Caco-2 (cell line): ENCODE measurements around the gene IL17RC. TPM values are rescaled to one million over a fixed set of nuclear protein-coding genes. Genes with fewer than 3 reads are reported as not detected.
"Not testable (repeated sequence)": the region's sequence is repeated elsewhere in the genome, so short reads cannot be mapped to it uniquely, and the experiment has no call there.

ENCODE experiments used
- BruUV-seq: library from RNA; stranded (reverse); fragments of 400-500 nt; replicated peaks from 2 replicates; lab custom pipeline; 2021; lab: Mats Ljungman, UMichigan
- CTCF ChIA-PET: fragments of 300-600 bp; sonication (Branson Sonifier 250); formaldehyde crosslinking; loops from one replicate; lab custom pipeline; 2022; ENCODE audit warnings: antibody characterized with exemption; lab: Charles Lee
- POLR2A ChIA-PET: fragments of 300-600 bp; sonication (Branson Sonifier 250); formaldehyde crosslinking; loops from one replicate; lab custom pipeline; 2022; ENCODE audit warnings: antibody characterized with exemption; lab: Charles Lee
- DNase-seq, 2 experiments: peaks; one replicate each; pipeline versions ENCODE4 v3.0.0 to v3.0.0-alpha.2; 2020 to 2022
- H3K27me3 ChIP-seq: replicated peaks from 2 replicates; pipeline ENCODE4 v1.6.0; 2011; ENCODE audit warnings: low read length; ENCODE audit not compliant: control insufficient read depth, insufficient read depth
- H3K36me3 ChIP-seq: 2 replicates; pipeline ENCODE4 v1.5.1; 2011; ENCODE audit warnings: low read length; ENCODE audit not compliant: control insufficient read depth, insufficient read depth
- H3K4me1 ChIP-seq: fragments of 250-450 bp; sonication (Bioruptor Pico); 2 replicates; pipeline ENCODE4 v1.5.1; 2020; ENCODE audit warnings: mild to moderate bottlenecking
- H3K4me3 ChIP-seq: 2 replicates; pipeline ENCODE4 v1.5.1; 2011; ENCODE audit warnings: low read depth, mild to moderate bottlenecking, control low read depth, low read length
- H3K9me3 ChIP-seq: fragments of 250-450 bp; sonication (Bioruptor Pico); 2 replicates; pipeline ENCODE4 v1.5.1; 2020; ENCODE audit warnings: mild to moderate bottlenecking, moderate library complexity
- H3K27ac Mint-ChIP-seq: one replicate; pipeline ENCODE4 v1.8.0; 2022; ENCODE audit warnings: mixed read lengths; ENCODE audit not compliant: unreplicated experiment
- H3K27me3 Mint-ChIP-seq: one replicate; pipeline ENCODE4 v1.8.0; 2022; ENCODE audit warnings: mixed read lengths; ENCODE audit not compliant: insufficient read depth, unreplicated experiment
- H3K36me3 Mint-ChIP-seq: one replicate; pipeline ENCODE4 v1.8.0; 2022; ENCODE audit warnings: mild to moderate bottlenecking, mixed read lengths; ENCODE audit not compliant: insufficient read depth, unreplicated experiment
- H3K4me1 Mint-ChIP-seq: one replicate; pipeline ENCODE4 v1.8.0; 2022; ENCODE audit warnings: low read depth, mixed read lengths; ENCODE audit not compliant: unreplicated experiment
- H3K4me3 Mint-ChIP-seq: one replicate; pipeline ENCODE4 v1.8.0; 2022; ENCODE audit warnings: mild to moderate bottlenecking, moderate library complexity, mixed read lengths; ENCODE audit not compliant: unreplicated experiment
- H3K9me3 Mint-ChIP-seq: one replicate; pipeline ENCODE4 v1.8.0; 2022; ENCODE audit warnings: mixed read lengths; ENCODE audit not compliant: unreplicated experiment
- CTCF ChIP-seq, 2 experiments: fragments of 200-600 bp in 1 of 2; IDR thresholded peaks; 1 replicate in 1 of 2; 2 replicates in 1 of 2; pipeline versions ENCODE4 v1.5.1 to v1.8.0; 2011 to 2022; ENCODE audit warnings: antibody characterized with exemption in 1 of 2, control low read depth in 1 of 2, inconsistent platforms in 1 of 2, low read depth in 1 of 2, low read length in 1 of 2, mild to moderate bottlenecking in 1 of 2, moderate library complexity in 1 of 2; ENCODE audit not compliant: insufficient read depth in 1 of 2, severe bottlenecking in 1 of 2, unreplicated experiment in 1 of 2
- intact Hi-C: fragments of 100-400 bp; cut with micrococcal nuclease; formaldehyde crosslinking; loops from one replicate; pipeline ENCODE4 v1.10.0; 2022; ENCODE audit not compliant: unreplicated experiment
- total RNA-seq: library from RNA; stranded (reverse); gene quantifications from 2 replicates; pipeline ENCODE4 v1.2.3, GENCODE V29; 2022

Gene IL17RC
- total RNA-seq, 1 experiment from 2014 or later = 11.3 TPM

- Mint-ChIP-seq H3K4me1 (peaks cover 8% of the 10 kb centered on the region), H3K4me3 (no peak overlapping the region), H3K27me3 (no peaks in the 10 kb centered on the region), H3K27ac (no peak overlapping the region), H3K9me3 (no peaks in the 10 kb centered on the region), H3K36me3 (peaks cover 31% of the 10 kb centered on the region)
- Histone ChIP-seq H3K27me3 (no peaks in the 10 kb centered on the region), H3K4me1 (peaks cover 6% of the 10 kb centered on the region; the same call in 1 of the 2 replicates), H3K4me3 (no peak overlapping the region), H3K36me3 (peaks cover 1% of the 10 kb centered on the region; the same call in 1 of the 2 replicates), H3K9me3 (no peaks in the 10 kb centered on the region)
- intact Hi-C loops = no loop called here
- DNase-seq = no peak
- ChIA-PET CTCF (interaction anchor here (1.5 kb wide), 1 partner anchor 10 kb away, joined by 5 read pairs; no protein-coding TSS in a partner anchor), POLR2A (no interaction called here)
- no peak for TF ChIP-seq CTCF (IDR thresholded peaks at IDR 0.05; ENCODE audit: insufficient read depth in 1 of 2, low read depth in 1 of 2, low read length in 1 of 2, severe bottlenecking in 1 of 2, unreplicated experiment in 1 of 2)
- no TSS peak for BruUV-seq
These were observed 19.1 kb downstream of the IL17RC start for GRCh38 chr3:9935966-9936510.

GRCh38 chr3:9937486-9938238 lies 20.8 kb downstream of the IL17RC start:
- ChIA-PET CTCF (no interaction called here), POLR2A (no interaction called here)
- Histone ChIP-seq H3K36me3 (peaks cover 1% of the 10 kb centered on the region; the same call in 1 of the 2 replicates), H3K4me3 (no peak overlapping the region), H3K9me3 (no peaks in the 10 kb centered on the region), H3K27me3 (no peaks in the 10 kb centered on the region), H3K4me1 (peaks cover 6% of the 10 kb centered on the region; the same call in 1 of the 2 replicates)
- DNase-seq = no peak
- H3K9me3 Mint-ChIP-seq = no peaks in the 10 kb centered on the region
- peaks cover 26% of the 10 kb centered on the region for H3K36me3 Mint-ChIP-seq
- H3K27ac Mint-ChIP-seq = no peak overlapping the region
- H3K4me1 Mint-ChIP-seq = peaks cover 8% of the 10 kb centered on the region
- BruUV-seq = no TSS peak
- intact Hi-C loops = no loop called here
- no peak overlapping the region for H3K4me3 Mint-ChIP-seq
- no peaks in the 10 kb centered on the region for H3K27me3 Mint-ChIP-seq
- no peak for TF ChIP-seq CTCF (IDR thresholded peaks at IDR 0.05; ENCODE audit: insufficient read depth in 1 of 2, low read depth in 1 of 2, low read length in 1 of 2, severe bottlenecking in 1 of 2, unreplicated experiment in 1 of 2)

- no peaks in the 10 kb centered on the region for H3K9me3 ChIP-seq
- no peaks in the 10 kb centered on the region for H3K27me3 Mint-ChIP-seq
- CTCF ChIA-PET = no interaction called here
- no peak for TF ChIP-seq CTCF (IDR thresholded peaks at IDR 0.05; ENCODE audit: insufficient read depth in 1 of 2, low read depth in 1 of 2, low read length in 1 of 2, severe bottlenecking in 1 of 2, unreplicated experiment in 1 of 2)
- no TSS peak for BruUV-seq
- peaks cover 6% of the 10 kb centered on the region; the same call in 1 of the 2 replicates for H3K4me1 ChIP-seq
- POLR2A ChIA-PET = no interaction called here
- H3K9me3 Mint-ChIP-seq = no peaks in the 10 kb centered on the region
- intact Hi-C loops = no loop called here
- no peak overlapping the region for H3K4me3 ChIP-seq
- H3K27ac Mint-ChIP-seq = no peak overlapping the region
- H3K36me3 ChIP-seq = peaks cover 1% of the 10 kb centered on the region; the same call in 1 of the 2 replicates
- no peak for DNase-seq
- no peaks in the 10 kb centered on the region for H3K27me3 ChIP-seq
- H3K4me3 Mint-ChIP-seq = no peak overlapping the region
- peaks cover 8% of the 10 kb centered on the region for H3K4me1 Mint-ChIP-seq
- H3K36me3 Mint-ChIP-seq = peaks cover 13% of the 10 kb centered on the region
These were observed 22.1 kb downstream of the IL17RC start for GRCh38 chr3:9938966-9939365.

- H3K4me3 Mint-ChIP-seq, H3K9me3 ChIP-seq, H3K4me1 Mint-ChIP-seq, H3K27ac Mint-ChIP-seq, CTCF ChIA-PET, H3K27me3 ChIP-seq, H3K27me3 Mint-ChIP-seq, BruUV-seq, H3K4me1 ChIP-seq, H3K4me3 ChIP-seq, H3K36me3 Mint-ChIP-seq, H3K36me3 ChIP-seq, POLR2A ChIA-PET, H3K9me3 Mint-ChIP-seq, intact Hi-C loops, DNase-seq: not testable (repeated sequence)
These were observed 23.0 kb downstream of the IL17RC start for GRCh38 chr3:9939906-9940305.
